NCI-H146 treated with DMSO at 0.1 percent for 48 hours (cell line): ENCODE results near the gene LAMP1.

ENCODE experiments used
- DNase-seq: peaks from one replicate; lab custom pipeline; 2025; ENCODE audit not compliant: unreplicated experiment; lab: John Stamatoyannopoulos, UW

LAMP1 gene

DNA sequence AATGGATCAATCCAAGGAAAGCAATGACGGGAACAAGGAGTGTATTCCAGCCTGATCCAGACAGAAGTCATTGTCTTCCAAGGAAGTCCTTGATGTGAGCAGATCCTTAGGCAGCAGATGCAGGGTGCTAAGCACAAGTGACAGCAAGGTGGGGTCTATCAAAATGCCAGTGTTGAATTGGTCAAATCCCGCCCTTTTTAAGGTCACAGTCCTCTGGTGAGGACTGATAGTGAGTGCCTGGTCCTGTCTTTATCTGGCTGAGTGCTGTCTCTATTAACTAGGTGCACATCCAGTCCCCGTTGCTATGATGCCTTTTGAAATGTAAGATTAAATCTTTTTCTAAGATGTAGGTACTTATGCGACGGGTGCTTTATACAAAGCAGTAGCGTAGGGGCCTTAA lies 1.3 kb upstream of the LAMP1 start:
- no peak for DNase-seq

GRCh38 chr13:113297370-113298042 lies 467 bp downstream of the LAMP1 start:
- no peak for DNase-seq

- DNase-seq: peak; percentile 15
Observed at GRCh38 chr13:113298043-113298945, 1.3 kb downstream of the LAMP1 start.

- no peak for DNase-seq
Observed at GRCh38 chr13:113299951-113300350, 2.9 kb downstream of the LAMP1 start.

DNA sequence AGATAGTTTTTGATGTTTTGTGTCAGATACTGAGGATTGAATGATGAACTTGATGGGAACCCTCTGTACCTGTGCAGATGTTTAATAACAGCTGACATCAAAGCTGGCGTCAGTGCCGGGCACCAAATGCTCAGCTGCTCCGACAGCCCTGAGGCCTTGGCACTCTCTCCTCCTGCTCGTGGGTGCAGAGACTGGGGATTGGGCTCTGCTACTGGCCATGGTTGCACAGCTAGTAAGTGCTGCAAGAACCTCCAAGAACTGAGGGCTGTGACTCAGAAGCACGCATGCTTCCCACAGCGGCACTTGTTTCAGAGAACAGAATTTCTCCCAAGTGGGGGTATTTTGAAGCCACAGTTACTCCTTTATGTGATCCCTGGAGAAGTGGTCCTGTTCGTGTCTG lies 5.9 kb downstream of the LAMP1 start:
- no peak for DNase-seq

- no peak for DNase-seq
Observed at GRCh38 chr13:113304121-113304520, 7.1 kb downstream of the LAMP1 start.

GRCh38 chr13:113305208-113305607 lies 8.2 kb downstream of the LAMP1 start:
- DNase-seq: no peak

DNA sequence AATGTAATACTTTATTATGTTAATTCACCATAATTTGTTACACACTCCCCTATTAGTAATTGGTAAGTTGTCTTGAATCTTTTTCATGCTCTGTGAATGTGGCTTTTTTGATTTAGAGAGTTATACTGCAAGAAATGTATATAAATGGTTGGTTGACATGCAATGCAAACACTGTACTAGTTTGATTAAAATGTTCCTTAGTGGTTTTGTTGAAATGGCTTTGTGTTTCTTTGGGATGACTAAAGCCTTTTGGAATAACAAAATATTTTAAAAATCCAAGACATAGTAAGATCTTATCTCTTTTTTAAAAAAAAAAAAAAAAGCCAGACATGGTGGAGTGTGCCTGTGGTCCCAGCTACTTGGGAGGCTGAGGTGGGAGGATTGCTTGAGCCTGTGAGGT lies 10.5 kb downstream of the LAMP1 start:
- no peak for DNase-seq

- DNase-seq: no peak
Observed at GRCh38 chr13:113309473-113309872, 12.4 kb downstream of the LAMP1 start.

DNA sequence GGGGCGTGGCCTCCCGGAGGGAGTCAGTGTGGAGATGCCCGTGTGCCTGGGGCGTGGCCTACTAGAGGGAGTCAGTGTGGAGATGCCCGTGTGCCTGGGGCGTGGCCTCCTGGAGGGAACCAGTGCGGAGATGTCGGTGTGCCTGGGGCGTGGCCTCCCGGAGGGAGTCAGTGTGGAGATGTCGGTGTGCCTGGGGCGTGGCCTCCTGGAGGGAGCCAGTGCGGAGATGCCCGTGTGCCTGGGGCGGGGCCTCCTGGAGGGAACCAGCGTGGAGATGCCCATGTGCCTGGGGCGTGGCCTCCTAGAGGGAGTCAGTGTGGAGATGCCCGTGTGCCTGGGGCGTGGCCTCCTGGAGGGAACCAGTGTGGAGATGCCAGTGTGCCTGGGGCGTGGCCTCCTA lies 17.1 kb downstream of the LAMP1 start:
- peak; percentile 59 for DNase-seq

- DNase-seq: peak; percentile 73
Observed at GRCh38 chr13:113314895-113315470, 17.9 kb downstream of the LAMP1 start.

GRCh38 chr13:113315992-113316391 lies 19.0 kb downstream of the LAMP1 start:
- DNase-seq: no peak

DNA sequence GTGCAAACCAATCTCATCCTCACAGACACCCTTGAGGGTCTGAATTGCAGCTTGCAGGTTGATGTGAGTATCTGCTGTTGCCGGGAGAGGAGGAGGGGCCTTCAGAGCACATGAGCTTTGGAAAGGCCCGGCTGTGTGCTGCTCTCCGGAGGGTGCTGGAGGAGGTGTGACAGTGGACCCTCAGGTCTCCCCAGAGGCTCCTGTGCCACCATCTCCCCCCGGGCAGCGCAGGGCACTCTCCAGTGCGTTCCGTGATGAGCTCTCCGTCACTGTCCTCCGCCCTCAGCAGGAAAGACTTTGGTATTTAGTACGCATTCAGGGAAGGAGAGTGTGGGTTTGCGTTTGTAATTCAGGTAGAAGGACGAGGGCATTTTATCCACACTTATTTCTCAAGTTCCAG lies 20.0 kb downstream of the LAMP1 start:
- DNase-seq: no peak

DNA sequence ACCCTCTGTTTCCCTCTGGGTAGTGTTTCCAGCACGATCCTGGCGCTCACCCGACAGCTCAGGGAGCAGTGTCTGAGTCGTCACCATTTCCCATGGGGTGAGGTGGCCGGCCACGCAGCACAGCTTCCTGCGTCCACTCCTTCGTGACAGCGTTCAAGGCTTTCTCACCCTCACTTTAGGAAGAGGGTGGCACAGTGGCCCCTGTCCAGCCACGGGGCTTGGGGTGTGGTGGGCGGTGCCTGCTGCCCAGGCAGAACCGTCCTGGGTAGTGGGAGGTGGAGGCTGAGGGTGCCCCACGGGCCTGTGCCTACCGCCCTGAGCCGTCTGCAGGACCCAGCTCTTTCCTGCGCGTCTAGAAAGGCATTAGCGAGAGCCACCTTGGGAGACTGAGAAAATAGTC lies 21.9 kb downstream of the LAMP1 start:
- no peak for DNase-seq

DNA sequence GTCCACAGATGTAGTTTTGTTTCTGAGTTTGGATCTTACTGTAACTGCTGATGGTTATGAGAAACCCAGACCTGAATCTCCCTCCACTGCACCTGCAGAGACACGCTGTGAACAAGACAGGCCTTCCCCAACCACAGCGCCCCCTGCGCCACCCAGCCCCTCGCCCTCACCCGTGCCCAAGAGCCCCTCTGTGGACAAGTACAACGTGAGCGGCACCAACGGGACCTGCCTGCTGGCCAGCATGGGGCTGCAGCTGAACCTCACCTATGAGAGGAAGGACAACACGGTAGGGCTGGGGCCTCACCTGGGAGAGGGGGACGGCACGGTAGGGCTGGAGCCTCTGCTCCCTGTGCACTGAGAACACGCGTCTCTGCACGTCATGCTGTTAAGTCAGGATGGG lies 22.3 kb downstream of the LAMP1 start:
- no peak for DNase-seq

GRCh38 chr13:113320226-113320875 lies 23.3 kb downstream of the LAMP1 start:
- no peak for DNase-seq

DNA sequence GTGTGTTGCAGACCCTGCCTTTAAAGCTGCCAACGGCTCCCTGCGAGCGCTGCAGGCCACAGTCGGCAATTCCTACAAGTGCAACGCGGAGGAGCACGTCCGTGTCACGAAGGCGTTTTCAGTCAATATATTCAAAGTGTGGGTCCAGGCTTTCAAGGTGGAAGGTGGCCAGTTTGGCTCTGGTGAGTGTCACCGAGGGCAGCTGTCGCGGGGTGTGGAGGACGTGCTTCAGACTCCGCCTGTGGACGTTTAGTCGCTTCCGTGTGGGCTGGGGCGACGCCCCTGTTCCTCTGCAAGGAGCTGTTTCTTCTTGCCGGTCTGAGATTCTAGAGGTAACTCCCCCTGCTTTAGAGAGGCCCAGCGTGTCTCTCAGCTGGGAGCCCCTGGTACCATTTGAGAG lies 24.5 kb downstream of the LAMP1 start:
- no peak for DNase-seq

GRCh38 chr13:113322043-113322461 lies 25.0 kb downstream of the LAMP1 start:
- no peak for DNase-seq

- DNase-seq: no peak
Observed at GRCh38 chr13:113322890-113323651, 26.0 kb downstream of the LAMP1 start.

DNA sequence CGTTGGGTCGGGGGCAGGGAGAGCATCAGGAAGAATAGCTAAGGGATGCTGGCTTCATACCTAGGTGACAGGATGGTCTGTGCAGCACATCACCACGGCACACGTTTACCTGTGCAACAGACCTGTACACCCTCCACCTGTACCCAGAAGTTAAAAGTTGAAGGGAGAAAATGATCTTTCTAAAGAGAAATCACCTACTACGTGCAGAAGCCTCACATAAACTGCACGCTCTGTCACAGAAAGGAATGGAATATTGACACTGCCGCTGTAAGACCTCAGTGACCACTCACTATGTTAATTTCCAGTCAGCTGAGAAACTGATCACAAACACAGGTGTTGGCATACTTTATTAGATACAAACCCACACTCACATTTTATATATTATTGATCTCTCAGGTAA lies 26.8 kb downstream of the LAMP1 start:
- no peak for DNase-seq

- no peak for DNase-seq
Observed at GRCh38 chr13:113324398-113324797, 27.4 kb downstream of the LAMP1 start.
